K562 (cell line): ENCODE data around the gene SPHK1. TPM values are rescaled to one million over a fixed set of nuclear protein-coding genes. Genes with fewer than 3 reads are reported as not detected.

ENCODE experiments used
- NBN ChIP-seq: fragments of 450-650 bp; IDR thresholded peaks from 2 replicates; pipeline ENCODE4 v1.6.1; 2016; ENCODE audit warnings: low read depth, mild to moderate bottlenecking
- NR4A1 ChIP-seq, 2 experiments: fragments of 250-450 bp in 1 of 2; fragments of 450-650 bp in 1 of 2; sonication (Bioruptor Pico) in 1 of 2; IDR thresholded peaks; 2 replicates each; pipeline versions ENCODE4 v1.4.0 to v1.6.1; 2016 to 2020; ENCODE audit warnings: mild to moderate bottlenecking in 2 of 2, missing compliant biosample characterization in 1 of 2, missing genetic modification characterization in 1 of 2, moderate library complexity in 1 of 2
- polyA plus RNA-seq, 8 experiments: library from polyadenylated mRNA; depleted of rRNA in 4 of 8; stranded (reverse) in 5 of 8; unstranded in 3 of 8; fragments of >200 nt; fragmentation: Nextera tagmentation in 2 of 8; fragmentation: Illumina TruSeq in 1 of 8; extraction: Ambion mirVana in 2 of 8; extraction: Trizol in 1 of 8; gene quantifications; 2 replicates each; pipeline versions ENCODE4 v1.2.1 to v1.2.3, GENCODE V29; 2011 to 2014; ENCODE audit warnings: inconsistent platforms in 1 of 8, missing spikeins in 1 of 8
- total RNA-seq, 7 experiments: library from RNA; depleted of rRNA in 6 of 7; stranded (reverse); fragments of >200 nt in 6 of 7; fragmentation: Illumina TruSeq in 2 of 7; extraction: Trizol in 2 of 7; gene quantifications; 2 replicates each; pipeline versions ENCODE4 v1.2.1 to v1.2.3, GENCODE V29; 2011 to 2021; ENCODE audit warnings: low replicate concordance in 1 of 7
- TF ChIP-seq, protein P1 (sequence below), 2 experiments: fragments of 450-650 bp in 1 of 2; IDR thresholded peaks; 2 replicates each; pipeline ENCODE4 v1.6.1; 2011 to 2017; ENCODE audit warnings: low read depth in 2 of 2, antibody characterized with exemption in 1 of 2, borderline replicate concordance in 1 of 2, low read length in 1 of 2, mild to moderate bottlenecking in 1 of 2, mixed read lengths in 1 of 2; ENCODE audit not compliant: control insufficient read depth in 1 of 2
- TF ChIP-seq, protein P2 (sequence below): sonication (generic); formaldehyde crosslinking; IDR thresholded peaks from 2 replicates; pipeline ENCODE4 v1.8.1; 2023; ENCODE audit warnings: mild to moderate bottlenecking, missing genetic modification reagents
- TF ChIP-seq, protein P3 (sequence below): fragments of 250-450 bp; sonication (Bioruptor Pico); IDR thresholded peaks from 2 replicates; pipeline ENCODE4 v1.6.1; 2021; ENCODE audit warnings: mild to moderate bottlenecking
- TF ChIP-seq, protein P4 (sequence below): fragments of 250-450 bp; sonication (Bioruptor Pico); IDR thresholded peaks from 2 replicates; pipeline ENCODE4 v1.4.0; 2020; ENCODE audit warnings: mild to moderate bottlenecking, moderate library complexity, borderline replicate concordance

Gene SPHK1
- total and polyA plus RNA-seq, 9 of the 15 experiments (the other 6 are each of a cell fraction or from before 2014, with no cell fraction given): 0.21 to 60.3 (median 14.5) TPM

DNA sequence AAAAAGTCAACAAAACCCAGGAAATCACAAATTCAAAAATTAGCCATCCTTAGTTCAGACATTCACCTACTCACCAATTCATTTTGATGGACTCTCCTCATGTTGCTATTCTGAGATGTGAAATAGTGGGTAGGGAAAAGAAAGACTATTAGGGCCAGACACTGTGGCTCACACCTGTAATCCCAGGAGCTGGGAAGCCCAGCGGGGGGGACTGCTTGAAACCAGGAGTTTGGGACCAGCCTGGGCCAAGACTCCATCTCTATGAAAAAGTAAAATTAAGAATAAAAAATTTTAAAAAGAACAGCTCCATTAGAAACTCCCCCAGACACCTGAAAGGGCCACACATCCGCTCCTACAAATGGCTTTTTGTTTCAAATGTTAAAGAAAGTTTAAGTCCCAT, 47.1 kb downstream of the SPHK1 start (continued):
- TF ChIP-seq, protein P1, sequence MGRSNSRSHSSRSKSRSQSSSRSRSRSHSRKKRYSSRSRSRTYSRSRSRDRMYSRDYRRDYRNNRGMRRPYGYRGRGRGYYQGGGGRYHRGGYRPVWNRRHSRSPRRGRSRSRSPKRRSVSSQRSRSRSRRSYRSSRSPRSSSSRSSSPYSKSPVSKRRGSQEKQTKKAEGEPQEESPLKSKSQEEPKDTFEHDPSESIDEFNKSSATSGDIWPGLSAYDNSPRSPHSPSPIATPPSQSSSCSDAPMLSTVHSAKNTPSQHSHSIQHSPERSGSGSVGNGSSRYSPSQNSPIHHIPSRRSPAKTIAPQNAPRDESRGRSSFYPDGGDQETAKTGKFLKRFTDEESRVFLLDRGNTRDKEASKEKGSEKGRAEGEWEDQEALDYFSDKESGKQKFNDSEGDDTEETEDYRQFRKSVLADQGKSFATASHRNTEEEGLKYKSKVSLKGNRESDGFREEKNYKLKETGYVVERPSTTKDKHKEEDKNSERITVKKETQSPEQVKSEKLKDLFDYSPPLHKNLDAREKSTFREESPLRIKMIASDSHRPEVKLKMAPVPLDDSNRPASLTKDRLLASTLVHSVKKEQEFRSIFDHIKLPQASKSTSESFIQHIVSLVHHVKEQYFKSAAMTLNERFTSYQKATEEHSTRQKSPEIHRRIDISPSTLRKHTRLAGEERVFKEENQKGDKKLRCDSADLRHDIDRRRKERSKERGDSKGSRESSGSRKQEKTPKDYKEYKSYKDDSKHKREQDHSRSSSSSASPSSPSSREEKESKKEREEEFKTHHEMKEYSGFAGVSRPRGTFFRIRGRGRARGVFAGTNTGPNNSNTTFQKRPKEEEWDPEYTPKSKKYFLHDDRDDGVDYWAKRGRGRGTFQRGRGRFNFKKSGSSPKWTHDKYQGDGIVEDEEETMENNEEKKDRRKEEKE (IDR thresholded peaks at IDR 0.05; ENCODE audit: borderline replicate concordance in 1 of 2, control insufficient read depth in 1 of 2, low read depth in 2 of 2, low read length in 1 of 2): no peak
- TF ChIP-seq, protein P2, sequence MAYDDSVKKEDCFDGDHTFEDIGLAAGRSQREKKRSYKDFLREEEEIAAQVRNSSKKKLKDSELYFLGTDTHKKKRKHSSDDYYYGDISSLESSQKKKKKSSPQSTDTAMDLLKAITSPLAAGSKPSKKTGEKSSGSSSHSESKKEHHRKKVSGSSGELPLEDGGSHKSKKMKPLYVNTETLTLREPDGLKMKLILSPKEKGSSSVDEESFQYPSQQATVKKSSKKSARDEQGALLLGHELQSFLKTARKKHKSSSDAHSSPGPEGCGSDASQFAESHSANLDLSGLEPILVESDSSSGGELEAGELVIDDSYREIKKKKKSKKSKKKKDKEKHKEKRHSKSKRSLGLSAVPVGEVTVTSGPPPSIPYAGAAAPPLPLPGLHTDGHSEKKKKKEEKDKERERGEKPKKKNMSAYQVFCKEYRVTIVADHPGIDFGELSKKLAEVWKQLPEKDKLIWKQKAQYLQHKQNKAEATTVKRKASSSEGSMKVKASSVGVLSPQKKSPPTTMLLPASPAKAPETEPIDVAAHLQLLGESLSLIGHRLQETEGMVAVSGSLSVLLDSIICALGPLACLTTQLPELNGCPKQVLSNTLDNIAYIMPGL (CRISPR knock-in tag): no peak
- TF ChIP-seq, protein P3, sequence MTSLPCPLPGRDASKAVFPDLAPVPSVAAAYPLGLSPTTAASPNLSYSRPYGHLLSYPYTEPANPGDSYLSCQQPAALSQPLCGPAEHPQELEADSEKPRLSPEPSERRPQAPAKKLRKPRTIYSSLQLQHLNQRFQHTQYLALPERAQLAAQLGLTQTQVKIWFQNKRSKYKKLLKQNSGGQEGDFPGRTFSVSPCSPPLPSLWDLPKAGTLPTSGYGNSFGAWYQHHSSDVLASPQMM (CRISPR knock-in tag): no peak
- TF ChIP-seq, protein P4, sequence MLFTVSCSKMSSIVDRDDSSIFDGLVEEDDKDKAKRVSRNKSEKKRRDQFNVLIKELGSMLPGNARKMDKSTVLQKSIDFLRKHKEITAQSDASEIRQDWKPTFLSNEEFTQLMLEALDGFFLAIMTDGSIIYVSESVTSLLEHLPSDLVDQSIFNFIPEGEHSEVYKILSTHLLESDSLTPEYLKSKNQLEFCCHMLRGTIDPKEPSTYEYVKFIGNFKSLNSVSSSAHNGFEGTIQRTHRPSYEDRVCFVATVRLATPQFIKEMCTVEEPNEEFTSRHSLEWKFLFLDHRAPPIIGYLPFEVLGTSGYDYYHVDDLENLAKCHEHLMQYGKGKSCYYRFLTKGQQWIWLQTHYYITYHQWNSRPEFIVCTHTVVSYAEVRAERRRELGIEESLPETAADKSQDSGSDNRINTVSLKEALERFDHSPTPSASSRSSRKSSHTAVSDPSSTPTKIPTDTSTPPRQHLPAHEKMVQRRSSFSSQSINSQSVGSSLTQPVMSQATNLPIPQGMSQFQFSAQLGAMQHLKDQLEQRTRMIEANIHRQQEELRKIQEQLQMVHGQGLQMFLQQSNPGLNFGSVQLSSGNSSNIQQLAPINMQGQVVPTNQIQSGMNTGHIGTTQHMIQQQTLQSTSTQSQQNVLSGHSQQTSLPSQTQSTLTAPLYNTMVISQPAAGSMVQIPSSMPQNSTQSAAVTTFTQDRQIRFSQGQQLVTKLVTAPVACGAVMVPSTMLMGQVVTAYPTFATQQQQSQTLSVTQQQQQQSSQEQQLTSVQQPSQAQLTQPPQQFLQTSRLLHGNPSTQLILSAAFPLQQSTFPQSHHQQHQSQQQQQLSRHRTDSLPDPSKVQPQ (CRISPR knock-in tag): no peak
- TF ChIP-seq NR4A1 (CRISPR knock-in tag; IDR thresholded peaks at IDR 0.05): no peak
- TF ChIP-seq NR4A1 (tag; IDR thresholded peaks at IDR 0.05): no peak
- TF ChIP-seq NBN: no peak
